ENCODE data around the gene TMEM131L.

TMEM131L gene

DNA sequence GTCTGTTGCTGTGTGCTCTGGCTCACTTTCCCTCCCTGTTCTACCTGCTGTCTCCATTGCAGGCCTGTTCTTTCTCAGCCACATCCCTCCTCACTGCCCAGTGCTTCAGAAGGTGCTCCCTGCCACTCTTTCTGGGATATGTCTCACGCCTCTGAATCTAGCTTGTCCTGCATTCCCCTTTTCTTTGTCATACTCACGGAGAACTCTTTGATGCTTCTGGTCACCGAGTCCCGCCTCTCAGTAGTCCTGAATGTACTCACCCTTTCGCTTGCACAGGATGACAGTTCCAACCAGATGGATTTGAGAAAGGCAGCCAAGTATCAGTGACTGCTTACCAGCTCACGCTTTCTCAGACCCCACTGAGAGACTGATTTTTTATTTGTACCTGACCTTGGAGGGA is 152.7 kb downstream of the TMEM131L start:
- no peaks in the 10 kb centered on the region for H3K9me3 ChIP-seq (ENCODE audit: insufficient read depth, low read length)
- no peak overlapping the region for H3K4me2 ChIP-seq (ENCODE audit: low read length)
- no peak overlapping the region for H3K4me3 ChIP-seq (ENCODE audit: low read length)
- H3K4me1 ChIP-seq (ENCODE audit: low read length) = peaks cover 27% of the 10 kb centered on the region
- H3K27ac ChIP-seq (ENCODE audit: low read length) = no peak overlapping the region
- H2AFZ ChIP-seq (ENCODE audit: low read depth, low read length) = no peak overlapping the region
- TF ChIP-seq EZH2phosphoT487 (IDR thresholded peaks at IDR 0.05; ENCODE audit: low read depth) = no peak
- TF ChIP-seq, protein P1, sequence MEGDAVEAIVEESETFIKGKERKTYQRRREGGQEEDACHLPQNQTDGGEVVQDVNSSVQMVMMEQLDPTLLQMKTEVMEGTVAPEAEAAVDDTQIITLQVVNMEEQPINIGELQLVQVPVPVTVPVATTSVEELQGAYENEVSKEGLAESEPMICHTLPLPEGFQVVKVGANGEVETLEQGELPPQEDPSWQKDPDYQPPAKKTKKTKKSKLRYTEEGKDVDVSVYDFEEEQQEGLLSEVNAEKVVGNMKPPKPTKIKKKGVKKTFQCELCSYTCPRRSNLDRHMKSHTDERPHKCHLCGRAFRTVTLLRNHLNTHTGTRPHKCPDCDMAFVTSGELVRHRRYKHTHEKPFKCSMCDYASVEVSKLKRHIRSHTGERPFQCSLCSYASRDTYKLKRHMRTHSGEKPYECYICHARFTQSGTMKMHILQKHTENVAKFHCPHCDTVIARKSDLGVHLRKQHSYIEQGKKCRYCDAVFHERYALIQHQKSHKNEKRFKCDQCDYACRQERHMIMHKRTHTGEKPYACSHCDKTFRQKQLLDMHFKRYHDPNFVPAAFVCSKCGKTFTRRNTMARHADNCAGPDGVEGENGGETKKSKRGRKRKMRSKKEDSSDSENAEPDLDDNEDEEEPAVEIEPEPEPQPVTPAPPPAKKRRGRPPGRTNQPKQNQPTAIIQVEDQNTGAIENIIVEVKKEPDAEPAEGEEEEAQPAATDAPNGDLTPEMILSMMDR (IDR thresholded peaks at IDR 0.05; ENCODE audit: low read depth, low read length) = no peak
- no peak overlapping the region for H3K9ac ChIP-seq (ENCODE audit: low read length)
- H3K79me2 ChIP-seq (ENCODE audit: low read length) = peaks cover 61% of the 10 kb centered on the region
- peaks cover 75% of the 10 kb centered on the region for H4K20me1 ChIP-seq (ENCODE audit: insufficient read depth, low read length)
- peaks cover 94% of the 10 kb centered on the region for H3K36me3 ChIP-seq (replicated peaks; ENCODE audit: low read depth, low read length)
- no peaks in the 10 kb centered on the region for H3K27me3 ChIP-seq (ENCODE audit: low read depth, low read length)

DNA sequence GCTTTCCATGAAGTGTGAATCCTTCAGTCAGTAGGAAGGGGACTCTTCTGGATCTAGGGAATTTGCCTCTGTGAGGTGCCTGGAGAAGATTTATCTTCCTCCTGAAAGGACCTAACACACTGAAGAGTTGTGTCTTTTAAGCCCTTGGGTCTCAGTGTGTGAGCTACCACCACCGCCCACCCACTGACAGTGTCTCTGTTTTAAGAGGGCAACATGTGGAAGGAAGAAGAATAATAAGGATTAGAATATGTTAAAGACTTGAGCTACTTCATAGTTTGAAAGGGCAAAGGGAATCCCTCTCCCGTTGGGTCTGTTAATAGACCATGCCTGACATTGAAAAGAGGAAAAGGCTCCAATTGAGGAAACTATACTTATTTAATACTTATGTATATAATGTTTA is 153.7 kb downstream of the TMEM131L start:
- Histone ChIP-seq H3K9ac (ENCODE audit: low read length) (no peak overlapping the region), H3K4me2 (ENCODE audit: low read length) (no peak overlapping the region), H3K36me3 (replicated peaks; ENCODE audit: low read depth, low read length) (peaks cover 90% of the 10 kb centered on the region), H3K9me3 (ENCODE audit: insufficient read depth, low read length) (no peaks in the 10 kb centered on the region), H2AFZ (ENCODE audit: low read depth, low read length) (no peak overlapping the region), H4K20me1 (ENCODE audit: insufficient read depth, low read length) (peaks cover 65% of the 10 kb centered on the region), H3K27me3 (ENCODE audit: low read depth, low read length) (no peaks in the 10 kb centered on the region), H3K27ac (ENCODE audit: low read length) (no peak overlapping the region), H3K4me3 (ENCODE audit: low read length) (no peak overlapping the region), H3K79me2 (ENCODE audit: low read length) (peaks cover 55% of the 10 kb centered on the region), H3K4me1 (ENCODE audit: low read length) (peaks cover 27% of the 10 kb centered on the region)
- TF ChIP-seq, protein P1 (IDR thresholded peaks at IDR 0.05; ENCODE audit: low read depth, low read length) = no peak
- no peak for TF ChIP-seq EZH2phosphoT487 (IDR thresholded peaks at IDR 0.05; ENCODE audit: low read depth)

DNA sequence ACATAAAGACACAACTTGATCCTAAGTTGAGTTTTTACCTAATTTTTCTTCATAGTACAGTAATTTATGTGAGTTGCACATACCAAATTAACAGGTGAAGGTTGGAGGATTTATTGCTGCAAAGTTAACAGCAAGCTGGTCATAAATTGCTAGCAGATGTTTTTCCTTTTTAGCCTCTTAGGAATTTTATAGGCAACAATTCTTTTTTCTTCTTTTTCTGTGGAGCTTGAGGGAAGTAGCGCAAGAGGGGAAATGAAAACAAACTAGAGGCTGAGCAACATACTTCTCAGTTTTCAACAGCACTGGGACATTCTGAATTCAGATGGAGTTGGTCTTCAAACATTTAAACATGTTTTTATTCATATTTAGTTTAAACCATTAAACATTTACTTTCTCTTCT is 154.2 kb downstream of the TMEM131L start:
- H3K27me3 ChIP-seq (ENCODE audit: low read depth, low read length) = no peaks in the 10 kb centered on the region

DNA sequence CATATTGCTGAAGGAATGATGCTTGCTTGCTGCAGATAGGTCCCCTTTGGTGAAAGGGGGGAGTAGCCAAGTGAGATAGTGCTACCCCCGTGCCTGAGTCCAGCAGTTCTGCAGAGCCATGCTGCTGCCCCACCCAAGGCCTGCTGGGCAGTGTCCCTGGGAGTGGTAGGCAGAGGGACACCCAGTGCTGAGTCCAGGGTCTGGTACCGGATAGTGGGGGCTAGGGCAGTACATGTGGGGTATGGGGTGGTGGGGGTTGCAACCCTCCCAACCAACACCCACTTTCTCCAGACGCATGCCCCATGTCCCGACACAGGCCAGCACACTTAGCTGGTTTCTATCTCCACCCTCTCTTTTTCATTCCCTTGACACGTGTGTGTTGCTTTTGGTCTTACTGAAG is 155.9 kb downstream of the TMEM131L start:
- no peak overlapping the region for H3K9ac ChIP-seq (ENCODE audit: low read length)
- no peak for TF ChIP-seq EZH2phosphoT487 (IDR thresholded peaks at IDR 0.05; ENCODE audit: low read depth)
- TF ChIP-seq, protein P1 (IDR thresholded peaks at IDR 0.05; ENCODE audit: low read depth, low read length) = no peak
- H3K27me3 ChIP-seq (ENCODE audit: low read depth, low read length) = no peaks in the 10 kb centered on the region
- peak overlapping the region; percentile 7; the same call in 1 of the 2 replicates for H3K27ac ChIP-seq (ENCODE audit: low read length)
- no peak overlapping the region for H3K4me2 ChIP-seq (ENCODE audit: low read length)
- peaks cover 40% of the 10 kb centered on the region for H3K79me2 ChIP-seq (ENCODE audit: low read length)
- H3K36me3 ChIP-seq (replicated peaks; ENCODE audit: low read depth, low read length) = peaks cover 91% of the 10 kb centered on the region
- no peak overlapping the region for H3K4me3 ChIP-seq (ENCODE audit: low read length)
- H3K9me3 ChIP-seq (ENCODE audit: insufficient read depth, low read length) = no peaks in the 10 kb centered on the region
- H2AFZ ChIP-seq (ENCODE audit: low read depth, low read length) = no peak overlapping the region
- H3K4me1 ChIP-seq (ENCODE audit: low read length) = peaks cover 27% of the 10 kb centered on the region
- peaks cover 50% of the 10 kb centered on the region for H4K20me1 ChIP-seq (ENCODE audit: insufficient read depth, low read length)

More for the DNA sequence above, 154.2 kb downstream of the TMEM131L start:
- Histone ChIP-seq H3K4me1 (ENCODE audit: low read length) (peaks cover 27% of the 10 kb centered on the region), H3K79me2 (ENCODE audit: low read length) (peaks cover 50% of the 10 kb centered on the region), H3K4me2 (ENCODE audit: low read length) (no peak overlapping the region), H2AFZ (ENCODE audit: low read depth, low read length) (no peak overlapping the region), H3K4me3 (ENCODE audit: low read length) (no peak overlapping the region), H3K36me3 (replicated peaks; ENCODE audit: low read depth, low read length) (peaks cover 90% of the 10 kb centered on the region), H3K9me3 (ENCODE audit: insufficient read depth, low read length) (no peaks in the 10 kb centered on the region), H3K9ac (ENCODE audit: low read length) (no peak overlapping the region), H4K20me1 (ENCODE audit: insufficient read depth, low read length) (peaks cover 60% of the 10 kb centered on the region), H3K27ac (ENCODE audit: low read length) (no peak overlapping the region)
- TF ChIP-seq, protein P1 (IDR thresholded peaks at IDR 0.05; ENCODE audit: low read depth, low read length) = no peak
- TF ChIP-seq EZH2phosphoT487 (IDR thresholded peaks at IDR 0.05; ENCODE audit: low read depth) = no peak
